ENCODE measurements around the gene LCN6.
"Not testable (repeated sequence)": the region's sequence is repeated elsewhere in the genome, so short reads cannot be mapped to it uniquely, and the experiment has no call there.

GRCh38 chr9:136788644-136789522, 40.6 kb upstream of the LCN6 start:
- not testable (repeated sequence) for TF ChIP-seq CTCF, POLR2A (IDR thresholded peaks at IDR 0.05)
